GM12872 (cell line): ENCODE data around the gene NBAS.

Experiments
- CTCF ChIP-seq: IDR thresholded peaks from 3 replicates; pipeline ENCODE4 v1.5.1; 2011; ENCODE audit warnings: low read depth, mild to moderate bottlenecking, low read length, moderate library complexity; ENCODE audit not compliant: insufficient read depth

Gene NBAS

DNA sequence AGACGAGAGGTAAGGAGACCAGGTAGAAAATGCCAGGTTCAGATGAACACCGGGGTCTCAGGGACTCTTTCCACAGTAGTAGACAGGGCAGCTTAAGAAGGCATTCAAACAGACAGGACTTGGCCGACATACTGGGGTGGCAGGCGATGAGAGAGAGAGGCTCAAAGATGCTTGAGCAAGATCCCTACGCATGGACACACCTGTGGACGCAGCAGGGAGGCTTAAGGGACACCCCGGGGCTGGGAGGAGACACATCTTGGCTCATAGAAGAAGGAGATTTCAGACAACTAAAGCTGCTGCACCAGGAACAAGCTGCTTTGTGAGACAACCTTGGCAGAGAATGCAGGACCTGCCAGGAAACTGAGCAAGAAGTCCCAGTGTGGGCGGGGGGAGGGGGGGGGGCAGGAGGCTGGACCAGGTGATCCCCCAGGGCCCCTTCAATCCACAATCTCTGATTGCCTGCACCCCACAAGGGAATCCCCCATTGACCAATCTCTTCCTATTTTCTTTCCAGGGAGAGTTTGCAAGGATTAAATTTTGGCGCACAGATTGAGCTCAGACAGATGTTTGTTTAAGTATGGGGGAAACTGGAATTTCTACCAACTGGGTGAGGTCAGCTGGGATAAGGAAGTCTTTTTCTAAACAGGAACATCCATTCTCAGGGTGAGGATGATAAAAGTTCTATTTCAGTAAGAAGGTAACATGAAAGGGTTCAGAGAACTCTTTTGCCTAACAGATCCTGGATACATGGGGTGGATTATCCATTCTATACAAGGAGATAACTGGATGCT is 400.7 kb downstream of the NBAS start:
- TF ChIP-seq CTCF = no peak

GRCh38 chr2:15159751-15160177 is 401.4 kb downstream of the NBAS start:
- TF ChIP-seq CTCF = peak; percentile 67

DNA sequence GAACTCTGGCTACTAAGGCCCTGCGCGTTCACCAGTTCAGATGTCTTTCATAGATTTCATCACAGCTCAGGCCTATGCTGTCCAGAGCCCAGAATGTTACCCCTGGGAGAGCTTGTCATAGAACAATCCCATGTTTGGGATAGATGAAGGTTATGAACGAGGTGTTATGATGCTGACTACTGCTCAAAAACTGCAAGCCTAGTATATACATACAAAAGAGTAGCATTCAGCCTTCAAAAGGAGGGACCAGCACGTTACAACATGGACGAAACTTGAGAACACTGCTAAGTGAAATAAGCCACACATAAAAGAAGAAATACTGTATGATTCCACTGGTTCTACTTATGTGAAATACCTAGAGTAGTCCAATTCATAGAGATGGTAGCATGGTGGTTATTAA is 401.9 kb downstream of the NBAS start:
- no peak for TF ChIP-seq CTCF

GRCh38 chr2:15158532-15158931 is 402.6 kb downstream of the NBAS start:
- TF ChIP-seq CTCF = no peak

- no peak for TF ChIP-seq CTCF
Observed at GRCh38 chr2:15158100-15158499, 403.0 kb downstream of the NBAS start.

GRCh38 chr2:15155959-15156574 is 405.1 kb downstream of the NBAS start:
- TF ChIP-seq CTCF = no peak

DNA sequence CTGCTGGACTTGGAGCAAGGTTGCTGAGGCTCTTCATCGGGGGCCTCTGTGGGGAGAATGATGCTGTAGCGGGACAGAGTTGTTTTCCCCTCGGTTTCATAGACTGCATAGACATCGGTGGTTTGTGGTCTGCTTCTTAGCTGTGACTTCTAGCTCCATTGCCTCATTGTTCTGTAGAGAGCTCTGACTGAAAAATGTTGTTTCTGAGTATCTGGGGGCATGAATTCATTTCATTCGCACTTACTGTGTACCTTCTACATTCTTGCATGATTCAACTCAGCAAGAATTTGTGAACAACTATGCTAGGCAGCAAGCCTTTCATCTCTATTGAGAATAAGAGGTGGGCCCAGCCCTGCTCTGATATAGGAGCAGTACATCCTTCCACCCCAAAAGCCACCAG is 406.8 kb downstream of the NBAS start:
- no peak for TF ChIP-seq CTCF
